Endothelial cell of umbilical vein (primary cell): ENCODE results near the gene AMZ1. TPM values are rescaled to one million over a fixed set of nuclear protein-coding genes. Genes with fewer than 3 reads are reported as not detected.

Experiments
- BruUV-seq: library from RNA; stranded (reverse); fragments of 400-500 nt; replicated peaks from 2 replicates; lab custom pipeline; 2021; lab: Mats Ljungman, UMichigan
- CTCF ChIA-PET: fragments of 300-600, 350-600 bp; sonication (Branson Sonifier 250); formaldehyde crosslinking; loops from one replicate; lab custom pipeline; 2021; ENCODE audit warnings: antibody characterized with exemption, inconsistent platforms; lab: Charles Lee
- POLR2A ChIA-PET: fragments of 300-600, 350-600 bp; sonication (Branson Sonifier 250); formaldehyde crosslinking; loops from one replicate; lab custom pipeline; 2021; ENCODE audit warnings: antibody characterized with exemption, inconsistent platforms; lab: Charles Lee
- DNase-seq: peaks from one replicate; pipeline ENCODE4 v3.0.0-alpha.2; 2011; ENCODE audit warnings: low read depth, low spot score
- FAIRE-seq: peaks from 2 replicates; lab custom pipeline; 2011; peaks lifted over from hg19 to GRCh38; lab: Jason Lieb, UNC
- H2AFZ ChIP-seq: 2 replicates; pipeline ENCODE4 v1.6.0; 2012; ENCODE audit warnings: low read depth, low read length, control low read depth, inconsistent platforms
- H3K27ac ChIP-seq: 2 replicates; pipeline ENCODE4 v1.5.1; 2011; ENCODE audit warnings: low read depth, mild to moderate bottlenecking, control low read depth, low read length, moderate library complexity; ENCODE audit not compliant: insufficient read depth
- H3K27me3 ChIP-seq, 2 experiments: 2 replicates each; pipeline versions ENCODE4 v1.6.0 to v1.6.1; 2011; ENCODE audit warnings: low read length in 2 of 2, mixed read lengths in 1 of 2; ENCODE audit not compliant: control insufficient read depth in 2 of 2, insufficient read depth in 2 of 2
- H3K36me3 ChIP-seq, 2 experiments: 2 replicates in 1 of 2; 3 replicates in 1 of 2; pipeline ENCODE4 v1.5.1; 2011; ENCODE audit warnings: low read length in 2 of 2, mild to moderate bottlenecking in 1 of 2, moderate library complexity in 1 of 2; ENCODE audit not compliant: control insufficient read depth in 2 of 2, insufficient read depth in 2 of 2; ENCODE audit errors: extremely low read depth in 1 of 2
- H3K4me1 ChIP-seq: 3 replicates; pipeline ENCODE4 v1.5.1; 2011; ENCODE audit warnings: mild to moderate bottlenecking, low read length; ENCODE audit not compliant: control insufficient read depth, insufficient read depth; ENCODE audit errors: extremely low read depth
- H3K4me2 ChIP-seq: 2 replicates; pipeline ENCODE4 v1.6.1; 2011; ENCODE audit warnings: low read length, control low read depth, mixed read lengths; ENCODE audit not compliant: insufficient read depth
- H3K4me3 ChIP-seq, 3 experiments: fragments of 200-600 bp in 1 of 3; sonication (generic), shearing (Covaris generic) in 1 of 3; replicated peaks in 1 of 3; 2 replicates each; pipeline ENCODE4 v1.5.1; 2011 to 2016; ENCODE audit warnings: control low read depth in 3 of 3, low read length in 3 of 3, mild to moderate bottlenecking in 2 of 3, inconsistent platforms in 1 of 3, low read depth in 1 of 3, moderate library complexity in 1 of 3; ENCODE audit not compliant: insufficient read depth in 1 of 3
- H3K79me2 ChIP-seq: 2 replicates; pipeline ENCODE4 v1.6.0; 2012; ENCODE audit warnings: low read length, inconsistent platforms; ENCODE audit not compliant: control insufficient read depth, insufficient read depth
- H3K9ac ChIP-seq: replicated peaks from 2 replicates; pipeline ENCODE3; 2011; ENCODE audit warnings: low read length, control low read depth; ENCODE audit not compliant: insufficient read depth; ENCODE audit errors: extremely low read depth
- H3K9me1 ChIP-seq: replicated peaks from 3 replicates; pipeline ENCODE4 v1.6.0; 2011; ENCODE audit warnings: mild to moderate bottlenecking, low read length; ENCODE audit not compliant: control insufficient read depth, insufficient read depth; ENCODE audit errors: extremely low read depth
- H3K9me3 ChIP-seq: replicated peaks from 2 replicates; pipeline ENCODE4 v1.5.1; 2012; ENCODE audit warnings: low read length, inconsistent platforms; ENCODE audit not compliant: control insufficient read depth, insufficient read depth
- H4K20me1 ChIP-seq: replicated peaks from 2 replicates; pipeline ENCODE3; 2011; ENCODE audit warnings: mild to moderate bottlenecking, low read length; ENCODE audit not compliant: control insufficient read depth, insufficient read depth; ENCODE audit errors: extremely low read depth
- CTCF ChIP-seq, 2 donors: IDR thresholded peaks; 1 replicate in 1 of 2; 2 replicates in 1 of 2; pipeline ENCODE4 v1.5.1; 2011; ENCODE audit warnings: low read length in 2 of 2, mild to moderate bottlenecking in 2 of 2, moderate library complexity in 2 of 2, control low read depth in 1 of 2, inconsistent platforms in 1 of 2, low read depth in 1 of 2; ENCODE audit not compliant: insufficient read depth in 1 of 2; ENCODE audit errors: extremely low read depth in 1 of 2
- EZH2 ChIP-seq: IDR thresholded peaks from 2 replicates; pipeline ENCODE4 v1.6.1; 2012; ENCODE audit warnings: borderline replicate concordance, low read depth, mild to moderate bottlenecking, moderate library complexity, low read length, inconsistent platforms; ENCODE audit not compliant: severe bottlenecking
- FOS ChIP-seq: IDR thresholded peaks from 2 replicates; pipeline ENCODE4 v1.6.1; 2011; ENCODE audit warnings: mild to moderate bottlenecking, low read length, moderate library complexity, borderline replicate concordance; ENCODE audit not compliant: insufficient read depth
- GATA2 ChIP-seq: IDR thresholded peaks from 2 replicates; pipeline ENCODE4 v1.7.0; 2011; ENCODE audit warnings: low read depth, mild to moderate bottlenecking, moderate library complexity, mixed read lengths, low read length; ENCODE audit not compliant: insufficient read length, insufficient read depth
- JUN ChIP-seq: IDR thresholded peaks from 2 replicates; pipeline ENCODE4 v1.6.1; 2011; ENCODE audit warnings: borderline replicate concordance, low read depth; ENCODE audit not compliant: insufficient read length, insufficient read depth
- MYC ChIP-seq: IDR thresholded peaks from one replicate; pipeline ENCODE4 v1.6.1; 2011; ENCODE audit warnings: mild to moderate bottlenecking, low read depth, low read length
- POLR2A ChIP-seq: IDR thresholded peaks from 2 replicates; pipeline ENCODE4 v1.6.1; 2012; ENCODE audit warnings: low read depth, mild to moderate bottlenecking, control low read depth, low read length
- POLR2AphosphoS5 ChIP-seq: IDR thresholded peaks from 2 replicates; pipeline ENCODE4 v1.6.1; 2012; ENCODE audit warnings: low read depth, mild to moderate bottlenecking, control low read depth, low read length, moderate library complexity; ENCODE audit not compliant: insufficient read depth
- dilution Hi-C: fragments of 300-500 bp; cut with MboI; formaldehyde crosslinking; loops from one replicate; pipeline ENCODE4 v1.15.0; 2019; ENCODE audit warnings: low sequenced_read_pairs; ENCODE audit not compliant: extremely low pct_ligation_motif_present
- intact Hi-C: fragments of 100-400 bp; cut with micrococcal nuclease; formaldehyde crosslinking; loops from one replicate; pipeline ENCODE4 v1.10.0; 2022
- polyA plus RNA-seq, 4 experiments: library from polyadenylated mRNA; depleted of rRNA in 3 of 4; stranded (reverse) in 3 of 4; unstranded in 1 of 4; fragments of >200 nt; gene quantifications; 2 replicates each; pipeline versions ENCODE4 v1.2.1 to v1.2.3, GENCODE V29; 2011 to 2012; ENCODE audit warnings: missing spikeins in 1 of 4
- total RNA-seq: library from RNA; stranded (reverse); gene quantifications from 2 replicates; pipeline ENCODE4 v1.2.3, GENCODE V29; 2021
- TF ChIP-seq, protein P1 (sequence below): IDR thresholded peaks from 2 replicates; pipeline ENCODE4 v1.6.1; 2011; ENCODE audit not compliant: insufficient read depth, insufficient read length

The AMZ1 gene
- total and polyA plus RNA-seq, 2 donors (not counting 3 experiments of a cell fraction or from before 2014, with no cell fraction given), result not detected

DNA sequence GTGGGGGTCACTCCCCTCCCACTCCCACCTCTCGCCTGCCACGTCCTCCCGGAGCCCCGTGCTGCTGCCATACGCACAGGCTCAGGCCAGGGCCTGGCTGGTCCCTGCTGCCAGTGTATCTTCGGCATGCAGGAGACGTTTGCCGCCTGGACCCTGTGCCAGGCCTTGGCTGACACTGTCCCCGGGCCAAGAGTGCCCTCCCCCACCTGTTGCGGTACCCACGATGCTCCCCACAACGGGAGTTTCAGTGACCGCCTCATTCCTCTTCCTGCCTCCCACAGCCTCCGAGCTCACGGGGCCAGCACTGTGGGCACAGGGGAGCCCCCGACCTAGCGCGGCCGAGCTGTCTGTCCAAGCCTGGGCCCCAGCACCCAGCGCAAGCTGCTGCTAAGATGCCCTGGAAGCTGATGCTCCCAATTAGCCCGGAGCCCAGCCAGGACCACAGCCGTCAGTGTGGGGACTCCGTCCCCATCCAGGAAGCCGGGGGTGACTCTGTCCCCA lies 48.8 kb upstream of the AMZ1 start:
- FAIRE-seq (no peak), DNase-seq (no peak)
- Histone ChIP-seq H3K36me3 (peaks cover 1 to 4% of the 10 kb centered on the region in 2 experiments), H3K4me2 (no peak overlapping the region), H3K79me2 (peaks cover 85% of the 10 kb centered on the region), H3K9me3 (no peaks in the 10 kb centered on the region), H3K27me3 (no peaks in the 10 kb centered on the region), H2AFZ (no peak overlapping the region), H3K9ac (no peak overlapping the region), H3K4me1 (peaks cover 38% of the 10 kb centered on the region), H4K20me1 (peaks cover 3% of the 10 kb centered on the region), H3K4me3 (no peak overlapping the region), H3K27ac (no peak overlapping the region), H3K9me1 (no peaks in the 10 kb centered on the region)
- no peak for TF ChIP-seq POLR2A
- no peak for TF ChIP-seq CTCF (IDR thresholded peaks at IDR 0.05; ENCODE audit: extremely low read depth in 1 of 2, insufficient read depth in 1 of 2, low read depth in 1 of 2, low read length in 2 of 2)
- intact Hi-C loops, result loop anchor here (10.0 kb wide), 1 partner anchor 164 kb away; the partner anchor contains the start of gene GRIFIN
- no TSS peak for BruUV-seq
- dilution Hi-C loops, result no loop called here
- ChIA-PET POLR2A (no interaction called here), CTCF (no interaction called here)

- Histone ChIP-seq H3K27me3 (no peaks in the 10 kb centered on the region), H3K4me1 (peaks cover 40% of the 10 kb centered on the region), H3K9me1 (no peaks in the 10 kb centered on the region), H3K27ac (peak overlapping the region; percentile 94), H3K9me3 (no peaks in the 10 kb centered on the region), H3K4me2 (no peak overlapping the region), H3K36me3 (peaks cover 1 to 3% of the 10 kb centered on the region in 2 experiments), H3K4me3 (no peak overlapping the region), H3K9ac (no peak overlapping the region), H3K79me2 (peaks cover 85% of the 10 kb centered on the region), H4K20me1 (peaks cover 3% of the 10 kb centered on the region), H2AFZ (no peak overlapping the region)
- dilution Hi-C loops, result no loop called here
- no TSS peak for BruUV-seq
- intact Hi-C loops, result loop anchor here (2.0 to 10.0 kb wide), 6 partner anchors 13 to 165 kb away; partner anchors contain the start of gene GRIFIN
- POLR2A ChIA-PET, result no interaction called here
- FAIRE-seq, result no peak
- no peak for DNase-seq
- CTCF ChIA-PET, result no interaction called here
- TF ChIP-seq POLR2A (no peak), MYC (no peak), FOS (no peak), POLR2AphosphoS5 (no peak), EZH2 (no peak), GATA2 (no peak), JUN (no peak), CTCF (IDR thresholded peaks at IDR 0.05; ENCODE audit: extremely low read depth in 1 of 2, insufficient read depth in 1 of 2, low read depth in 1 of 2, low read length in 2 of 2) (no peak)
- TF ChIP-seq, protein P1, sequence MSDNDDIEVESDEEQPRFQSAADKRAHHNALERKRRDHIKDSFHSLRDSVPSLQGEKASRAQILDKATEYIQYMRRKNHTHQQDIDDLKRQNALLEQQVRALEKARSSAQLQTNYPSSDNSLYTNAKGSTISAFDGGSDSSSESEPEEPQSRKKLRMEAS, result no peak
Observed at GRCh38 chr7:2639695-2640481, 48.1 kb upstream of the AMZ1 start.
